ENCODE measurements around the gene RITA1.
A peak's percentile ranks its signal among the peaks of the same experiment; 100 is the strongest.

Gene RITA1

DNA sequence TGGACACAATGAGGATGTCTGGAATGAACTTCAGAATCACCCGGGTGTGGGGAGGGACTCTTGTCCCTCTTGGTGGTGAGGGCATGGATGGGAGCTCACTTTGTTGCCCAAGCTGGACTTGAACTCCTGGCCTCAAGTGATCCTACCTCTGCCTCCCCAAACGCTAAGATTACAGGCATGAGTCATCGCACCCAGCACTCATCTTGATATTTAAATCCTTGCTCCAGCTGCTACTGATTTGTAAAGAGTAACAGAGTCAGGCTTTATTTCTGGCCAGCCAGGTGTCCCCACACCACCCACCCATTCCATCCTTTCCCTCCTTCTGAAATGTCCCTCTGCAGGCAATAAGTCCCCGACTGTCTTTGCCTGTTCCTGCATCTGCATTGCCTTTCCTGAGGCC is 5.2 kb upstream of the RITA1 start:
- no peak for DNase-seq

DNA sequence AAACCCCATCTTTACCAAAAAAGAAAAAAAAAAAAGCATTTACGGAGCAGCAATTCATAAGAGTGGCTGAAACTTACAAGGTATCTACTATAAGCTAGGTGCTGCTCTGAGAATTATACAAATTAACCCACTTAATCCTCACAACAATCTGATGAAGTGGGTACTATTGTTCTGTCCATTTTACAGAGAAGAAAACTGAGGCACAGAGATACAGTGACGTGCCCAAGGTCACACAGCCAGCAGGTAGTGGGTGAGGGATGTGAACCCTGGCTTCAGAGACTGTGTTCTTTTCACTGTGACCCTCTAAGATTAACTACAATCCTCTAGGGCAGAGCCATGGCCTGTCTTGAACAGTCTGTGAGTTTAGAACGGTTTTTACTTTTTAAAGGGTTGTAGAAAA is 3.5 kb upstream of the RITA1 start:
- no peak for DNase-seq

DNA sequence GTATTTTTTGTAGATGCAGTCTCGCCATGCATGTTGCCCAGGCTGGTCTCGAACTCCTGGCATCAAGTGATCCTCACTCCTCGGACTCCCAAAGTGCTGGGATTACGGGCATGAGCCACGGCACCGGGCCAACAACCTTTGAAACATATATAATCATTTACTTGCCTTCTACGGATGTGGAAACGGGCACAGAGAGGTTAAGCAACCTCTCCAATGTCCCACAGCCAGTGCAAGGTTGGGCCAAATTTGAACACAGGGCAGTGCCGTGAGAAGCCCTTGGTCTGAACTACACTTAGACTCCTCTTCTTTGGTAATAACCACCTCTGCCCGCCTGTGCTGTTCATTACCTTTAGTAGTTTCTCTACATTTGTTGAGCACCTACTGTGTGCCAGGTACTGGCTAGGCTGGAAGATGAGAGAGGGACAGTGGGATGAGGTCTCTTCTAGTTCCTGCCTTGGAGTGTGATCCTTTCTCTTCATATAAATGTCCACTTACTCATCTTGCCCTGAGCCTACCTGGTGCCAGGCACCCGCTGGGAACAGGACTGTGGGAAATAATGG is 2.4 kb upstream of the RITA1 start:
- no peak for DNase-seq

DNA sequence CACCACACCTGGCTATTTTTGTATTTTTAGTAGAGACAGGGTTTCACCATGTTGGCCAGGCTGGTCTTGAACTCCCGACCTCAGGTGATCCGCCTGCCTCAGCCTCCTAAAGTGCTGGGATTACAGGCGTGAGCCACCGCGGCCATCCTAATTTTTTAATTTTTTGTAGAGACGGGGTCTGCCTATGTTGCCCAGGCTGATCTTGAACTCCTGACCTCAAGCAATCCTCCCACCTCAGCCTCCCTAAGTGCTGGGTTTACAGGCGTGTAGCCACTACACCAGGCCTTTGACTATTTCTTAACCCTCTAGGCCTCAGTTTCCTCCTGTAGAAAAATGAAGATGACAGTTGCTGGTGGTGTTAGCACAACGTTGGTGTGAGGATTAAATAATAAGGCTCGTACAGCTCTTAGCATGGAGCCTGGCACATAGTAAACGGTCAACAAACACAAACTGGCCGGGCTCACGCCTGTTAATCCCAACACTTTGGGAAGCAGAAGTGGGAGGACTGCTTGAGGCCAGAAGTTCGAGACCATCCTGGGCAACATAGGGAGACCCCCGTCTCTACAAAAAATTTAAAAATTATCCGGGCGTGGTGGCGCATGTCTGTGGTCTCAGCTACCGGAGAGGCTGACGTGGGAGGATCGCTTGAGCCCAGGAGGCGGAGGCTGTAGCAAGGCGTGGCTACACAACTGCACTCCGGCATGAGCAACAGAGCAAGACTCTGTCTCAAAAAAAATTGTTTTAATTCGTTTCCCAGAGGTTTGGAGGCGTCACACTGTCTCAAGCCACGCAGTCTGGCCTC is 1.2 kb upstream of the RITA1 start:
- no peak for DNase-seq

DNA sequence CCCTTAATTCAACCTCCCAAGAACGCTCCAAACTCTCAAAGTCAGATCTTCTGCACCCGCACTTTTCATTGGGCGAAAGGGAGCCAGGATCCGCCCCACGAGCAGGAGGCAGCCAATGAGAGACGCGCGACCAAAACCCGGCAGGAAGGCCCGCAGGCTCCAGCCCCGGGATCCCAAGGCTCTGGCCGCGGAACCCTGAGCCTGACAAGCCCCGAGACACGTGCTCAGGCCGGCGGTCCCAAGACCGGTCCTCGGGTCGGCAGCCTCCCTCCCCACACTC is 681 bp upstream of the RITA1 start:
- DNase-seq: peak; percentile 77

DNA sequence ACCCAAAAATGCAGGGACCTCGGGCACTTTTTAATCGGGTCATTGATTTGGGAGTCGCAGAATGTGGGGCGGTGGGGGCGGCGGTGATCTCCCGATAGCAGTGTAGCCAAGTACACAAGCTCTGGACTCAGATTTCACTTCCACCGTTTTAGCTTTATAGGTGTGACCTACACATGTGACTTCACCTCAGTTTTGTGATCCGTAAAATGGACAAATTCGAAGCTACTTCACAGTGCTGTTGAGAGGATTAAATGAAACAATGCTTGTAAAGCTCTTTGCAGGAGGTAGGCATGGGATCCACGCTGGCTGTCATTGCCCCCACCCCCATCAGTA is 478 bp downstream of the RITA1 start:
- no peak for DNase-seq

DNA sequence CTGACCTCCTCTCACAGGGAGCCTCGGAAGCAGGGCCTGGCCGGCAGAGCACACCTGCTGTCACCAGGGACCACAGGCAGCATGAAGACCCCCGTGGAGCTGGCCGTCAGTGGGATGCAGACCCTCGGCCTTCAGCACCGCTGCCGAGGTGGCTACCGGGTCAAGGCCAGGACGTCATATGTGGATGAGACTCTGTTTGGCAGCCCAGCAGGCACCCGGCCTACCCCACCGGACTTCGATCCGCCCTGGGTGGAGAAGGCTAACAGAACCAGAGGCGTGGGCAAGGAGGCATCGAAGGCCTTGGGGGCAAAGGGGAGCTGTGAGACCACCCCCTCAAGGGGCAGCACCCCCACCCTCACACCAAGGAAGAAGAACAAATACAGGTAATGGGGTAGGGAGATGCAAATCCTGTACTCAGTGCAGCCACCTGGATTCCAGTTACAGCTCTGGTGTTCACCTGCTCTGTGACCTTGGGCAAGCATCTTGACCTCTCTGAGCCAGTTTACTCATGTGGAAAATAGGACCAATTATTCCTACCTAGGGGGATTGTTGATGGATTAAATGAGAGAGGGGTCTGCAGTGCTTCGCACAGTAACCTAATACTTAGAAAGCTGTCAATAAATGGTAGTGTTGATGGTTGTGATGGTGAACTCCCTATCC is 1.3 kb downstream of the RITA1 start:
- DNase-seq: no peak

DNA sequence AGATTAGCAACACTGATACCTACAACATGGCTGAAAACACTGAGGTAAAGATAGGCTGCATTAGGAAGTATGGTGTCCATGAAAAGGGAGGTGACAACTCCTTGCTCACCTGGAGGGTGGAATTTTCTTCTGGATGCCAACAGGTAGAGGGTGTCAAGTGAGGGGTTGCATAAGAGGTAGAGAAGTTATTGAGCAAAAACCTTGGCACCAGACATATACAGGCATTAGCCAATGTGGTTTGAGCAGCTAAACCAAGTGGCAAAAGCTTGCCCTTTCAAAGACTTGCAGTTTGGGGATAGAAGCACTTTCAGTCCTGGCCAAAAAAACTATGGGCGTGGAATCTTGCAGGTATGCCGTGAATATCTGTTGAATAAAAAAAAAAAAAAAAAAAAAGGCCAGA is 3.8 kb downstream of the RITA1 start:
- DNase-seq: no peak

DNA sequence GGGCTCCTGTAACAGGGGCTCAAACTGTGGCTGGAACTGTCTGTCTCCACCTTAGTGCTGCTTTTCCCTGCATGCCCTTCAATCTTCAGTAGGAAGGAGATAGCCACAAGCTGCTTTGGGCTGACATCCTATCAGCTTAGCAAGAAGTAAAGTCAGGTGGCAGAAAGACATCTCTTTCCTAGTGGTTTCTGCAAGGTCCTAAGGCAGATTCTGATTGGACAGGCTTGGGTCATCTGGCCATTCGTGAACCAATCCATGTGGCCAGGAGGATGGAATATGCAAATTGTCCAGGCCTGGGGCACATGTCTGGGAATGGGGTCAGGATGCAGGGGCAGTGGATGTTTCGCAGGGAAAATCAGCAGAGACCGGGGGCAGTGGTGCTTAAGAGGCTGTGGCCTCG is 5.2 kb downstream of the RITA1 start:
- DNase-seq: peak; percentile 31

DNA sequence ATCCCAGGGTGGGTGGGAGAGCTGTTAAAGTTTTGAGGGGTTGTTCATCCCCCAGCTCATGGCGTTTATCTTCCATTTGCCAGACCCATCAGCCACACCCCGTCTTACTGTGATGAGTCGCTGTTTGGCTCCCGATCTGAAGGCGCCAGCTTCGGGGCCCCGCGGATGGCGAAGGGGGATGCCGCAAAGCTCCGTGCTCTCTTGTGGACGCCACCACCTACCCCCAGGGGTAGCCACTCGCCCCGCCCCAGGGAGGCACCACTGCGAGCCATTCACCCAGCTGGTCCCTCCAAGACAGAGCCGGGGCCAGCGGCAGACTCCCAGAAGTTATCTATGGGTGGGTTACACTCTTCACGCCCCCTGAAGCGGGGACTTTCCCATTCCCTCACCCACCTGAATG is 5.7 kb downstream of the RITA1 start:
- DNase-seq: no peak

DNA sequence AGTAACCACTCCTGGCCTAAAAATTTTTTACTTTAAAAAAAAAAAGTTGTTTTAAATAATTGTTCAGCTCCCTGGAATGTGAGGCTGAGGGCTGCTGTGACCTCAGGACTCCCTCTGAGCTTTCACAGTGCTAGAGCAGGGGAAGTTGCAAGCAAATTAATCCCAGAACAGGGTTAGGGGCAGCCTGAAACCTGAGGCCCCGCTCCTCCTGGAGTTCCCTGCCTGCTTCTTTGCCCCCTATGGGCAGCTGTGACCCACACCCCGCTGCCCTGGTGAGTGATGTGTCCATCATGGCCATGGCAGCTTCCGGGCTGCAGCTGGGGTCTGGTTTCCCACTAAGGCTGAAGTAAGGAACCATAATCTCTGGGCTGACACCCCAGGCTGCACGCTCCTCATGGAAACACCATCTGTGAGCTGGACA is 9.5 kb downstream of the RITA1 start:
- no peak for DNase-seq

DNA sequence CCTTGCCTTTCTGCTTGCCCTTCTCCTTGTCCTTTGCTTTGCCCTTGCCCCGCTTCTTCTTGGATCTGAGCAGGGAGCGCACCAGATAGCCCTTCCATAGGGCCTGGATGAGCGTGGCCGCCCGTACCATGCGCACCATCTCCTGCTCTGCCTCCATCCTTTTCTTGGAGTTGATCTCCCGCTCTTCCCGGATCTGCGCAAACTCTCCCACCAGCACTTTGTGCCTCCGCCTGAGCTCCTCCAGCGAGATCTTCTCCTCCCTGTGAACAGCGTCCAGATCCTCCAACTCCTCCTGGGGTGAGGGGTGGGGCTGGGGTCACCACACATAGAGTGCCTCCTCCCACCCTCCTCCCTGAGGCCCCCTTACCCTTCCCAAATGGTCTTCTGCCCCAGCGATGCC is 10.1 kb downstream of the RITA1 start:
- DNase-seq: no peak

DNA sequence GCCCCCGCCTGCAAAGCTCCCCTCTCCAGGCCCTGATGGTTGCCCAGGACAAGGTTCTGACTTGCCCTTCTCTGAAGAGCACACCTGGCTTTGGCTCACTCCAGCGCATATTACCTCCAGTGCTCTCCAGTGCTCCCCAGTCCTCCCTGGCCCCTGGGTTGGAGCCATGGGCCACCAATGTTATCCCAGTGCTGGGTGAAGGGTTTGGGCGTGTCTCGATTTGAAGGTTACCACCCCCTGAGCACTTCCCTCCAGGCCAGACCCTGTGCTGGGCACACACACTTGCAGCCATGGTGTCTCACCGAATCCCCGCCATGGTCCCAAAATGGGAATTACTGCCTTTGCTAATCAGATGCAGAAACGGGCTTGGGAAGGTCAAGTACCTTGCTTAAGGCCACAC is 11.1 kb downstream of the RITA1 start:
- DNase-seq: no peak

DNA sequence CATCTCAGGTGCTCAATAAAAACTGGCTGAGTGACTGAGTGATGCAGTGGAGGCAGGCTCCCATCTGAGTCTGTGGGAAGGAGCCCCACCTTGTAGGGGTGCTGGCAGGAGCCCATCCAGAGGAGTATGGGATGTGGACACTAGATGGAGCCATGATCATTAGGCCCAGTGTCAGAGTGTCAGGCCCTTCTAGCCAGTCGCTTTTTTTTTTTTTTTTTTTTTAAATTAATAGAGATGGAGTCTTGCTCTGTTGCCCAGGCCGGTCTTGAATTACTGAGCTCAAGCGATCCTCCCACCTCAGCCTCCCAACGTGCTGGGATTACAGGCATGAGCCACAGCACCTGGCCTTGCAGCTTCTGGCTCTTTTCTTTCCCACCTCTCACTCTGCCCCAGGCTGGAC is 11.5 kb downstream of the RITA1 start:
- DNase-seq: peak; percentile 67

DNA sequence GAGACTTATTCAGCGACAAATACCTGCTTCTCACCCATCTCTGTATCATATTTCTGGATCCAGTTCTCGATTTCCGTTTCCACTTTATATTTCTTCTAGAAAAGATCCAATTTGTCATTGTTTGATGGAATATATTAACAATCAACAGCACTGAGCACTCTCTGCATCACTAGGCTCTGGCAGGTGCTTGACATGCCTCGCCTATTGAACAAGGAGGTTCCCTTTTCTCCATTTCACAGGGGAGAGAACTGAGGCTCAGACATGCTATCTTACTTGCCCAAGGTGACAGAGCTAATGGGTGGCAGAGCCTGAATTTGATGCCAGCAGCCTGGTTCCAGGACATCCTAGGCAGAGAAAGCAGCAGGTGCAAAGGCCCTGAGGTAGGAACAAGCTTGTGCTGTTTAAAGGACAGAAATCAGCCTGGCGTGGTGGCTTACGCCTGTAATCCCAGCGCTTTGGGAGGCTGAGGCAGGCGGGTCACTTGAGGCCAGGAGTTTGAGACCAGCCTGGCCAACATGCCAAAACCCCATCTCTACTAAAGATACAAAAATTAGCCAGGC is 12.1 kb downstream of the RITA1 start:
- DNase-seq: no peak

DNA sequence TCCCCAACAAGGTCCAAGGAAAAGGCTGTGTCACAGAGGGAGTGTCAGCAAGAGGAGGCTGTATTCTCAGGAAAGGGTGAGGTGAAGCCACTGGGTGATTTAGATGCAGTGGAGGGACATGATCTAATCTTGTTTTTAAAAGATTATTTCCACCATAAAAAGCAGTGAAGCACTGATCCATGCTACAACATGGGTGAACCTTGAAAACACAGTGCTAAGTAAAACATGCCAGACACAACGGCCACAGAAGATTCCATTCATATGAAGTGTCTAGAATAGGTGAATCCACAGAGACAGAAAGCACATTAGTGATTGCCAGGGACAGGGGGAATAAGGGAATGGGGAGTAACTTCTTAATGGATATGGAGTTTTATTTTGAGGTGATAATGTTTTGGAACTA is 12.8 kb downstream of the RITA1 start:
- DNase-seq: no peak

DNA sequence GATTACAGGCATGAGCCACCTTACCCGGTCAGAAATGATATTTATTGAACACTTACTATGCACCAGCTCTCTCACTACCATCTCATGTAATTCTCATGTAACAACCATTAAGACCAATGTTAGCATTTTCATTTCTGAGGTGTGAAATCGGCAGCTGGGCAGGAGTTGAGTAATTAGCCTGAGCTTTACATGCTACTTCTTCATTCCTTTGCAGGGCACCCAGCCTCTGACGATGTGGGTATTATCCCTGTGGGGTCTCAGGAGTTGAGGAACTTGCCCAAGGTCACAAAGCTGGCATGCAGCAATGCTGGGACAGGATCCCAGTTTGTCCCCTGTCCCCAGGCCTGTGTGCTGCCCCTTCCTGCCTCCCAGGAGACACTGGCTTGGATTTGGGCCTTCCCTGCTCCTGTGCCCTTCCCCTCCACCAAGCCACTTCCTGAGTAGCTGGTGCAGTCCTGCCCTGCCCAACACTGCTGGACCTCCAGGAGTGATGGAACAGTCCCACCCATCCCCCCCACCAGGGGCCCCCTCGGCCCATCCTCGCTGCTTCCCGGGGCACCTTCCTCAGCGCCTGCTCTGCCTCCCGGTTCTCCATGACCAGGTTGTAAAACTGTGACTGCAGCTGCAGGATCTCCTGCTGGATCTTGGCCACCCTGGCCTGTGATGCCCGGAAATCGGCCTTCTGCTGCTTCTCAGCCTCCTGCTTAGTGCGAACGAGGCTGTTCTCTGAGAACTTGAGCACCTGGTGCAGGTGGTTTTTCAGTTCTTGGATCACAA is 14.7 kb downstream of the RITA1 start:
- no peak for DNase-seq

DNA sequence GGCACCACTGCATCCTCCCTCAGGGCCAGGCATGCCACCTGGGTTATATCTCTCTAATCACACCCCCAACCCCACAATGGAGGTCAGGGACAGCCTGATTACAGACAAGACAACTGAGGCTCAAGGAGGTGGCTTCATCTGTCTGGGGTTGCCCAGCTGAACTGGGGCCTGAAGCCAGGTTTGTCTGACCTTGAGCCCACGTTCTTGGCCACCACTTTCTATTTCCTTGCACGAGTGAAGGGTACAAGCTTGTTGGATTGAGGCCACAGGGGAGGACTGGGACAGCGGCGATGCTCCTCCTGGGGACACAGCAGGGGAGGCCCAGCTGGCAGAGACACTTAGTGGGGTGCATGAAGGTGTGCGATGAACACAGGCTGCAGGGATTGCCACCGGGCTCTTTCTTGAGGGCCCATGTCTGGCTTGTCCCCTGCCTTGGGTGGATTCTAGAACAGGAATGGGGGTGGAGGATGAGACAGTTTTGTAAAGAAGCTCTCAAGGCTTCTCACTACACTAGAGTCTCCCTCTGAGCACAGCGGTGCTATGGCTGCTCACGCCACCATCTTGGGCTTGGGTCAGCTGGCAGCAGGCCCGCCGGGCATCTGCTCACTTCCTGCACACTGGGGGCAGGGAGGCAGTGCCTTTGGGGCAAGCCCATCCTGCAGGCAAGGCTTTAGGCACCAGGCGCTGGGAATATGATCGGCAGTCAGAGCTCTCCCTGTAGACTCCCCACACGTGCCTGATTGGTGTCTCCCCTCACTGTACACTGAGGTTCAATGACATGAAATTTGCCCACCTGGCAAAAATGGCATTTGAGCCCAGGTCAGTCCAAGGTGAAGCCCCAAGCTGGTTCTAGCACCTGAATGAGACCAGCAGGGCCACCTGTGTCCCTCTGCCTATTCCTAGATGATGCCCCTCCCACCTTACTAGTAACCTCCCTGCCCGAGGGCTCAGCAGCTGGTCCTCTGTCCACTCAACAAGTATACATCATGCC is 16.0 kb downstream of the RITA1 start:
- DNase-seq: no peak

DNA sequence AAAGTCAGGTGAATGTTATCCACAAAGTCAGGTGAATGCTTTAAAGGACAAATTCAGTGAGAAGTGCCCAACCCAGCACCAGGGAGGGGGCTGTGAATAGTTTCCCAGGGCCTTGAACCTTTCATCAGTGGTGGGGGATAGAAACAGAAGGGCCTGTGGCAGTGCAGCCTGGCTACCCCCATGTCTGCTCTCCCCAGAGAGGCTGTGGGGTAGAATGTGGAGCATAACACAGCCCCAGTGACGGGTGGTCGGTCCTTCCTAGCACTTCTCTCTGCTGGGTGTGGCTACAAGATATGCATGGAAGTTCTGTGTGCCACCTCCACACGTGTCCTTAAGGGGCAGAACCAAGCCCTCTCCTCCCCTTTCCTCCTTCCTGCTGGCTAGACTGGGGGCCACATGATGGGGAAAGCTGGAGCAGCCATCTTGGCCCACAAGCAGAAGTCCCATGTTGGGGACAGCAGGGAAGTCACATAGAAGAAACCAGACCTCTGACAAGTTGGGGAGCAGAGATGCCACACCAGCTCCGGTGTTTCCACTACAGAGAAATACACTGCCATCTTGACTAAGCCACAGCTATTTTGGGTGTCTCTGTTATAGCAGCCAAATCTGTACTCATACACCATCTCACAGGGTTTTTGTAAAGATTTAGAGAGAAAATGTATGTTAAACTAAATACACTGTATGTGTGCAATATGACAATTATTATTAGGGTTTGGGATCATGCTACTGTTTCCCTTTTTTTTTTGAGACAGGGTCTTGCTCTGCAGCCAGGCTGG is 17.0 kb downstream of the RITA1 start:
- no peak for DNase-seq

DNA sequence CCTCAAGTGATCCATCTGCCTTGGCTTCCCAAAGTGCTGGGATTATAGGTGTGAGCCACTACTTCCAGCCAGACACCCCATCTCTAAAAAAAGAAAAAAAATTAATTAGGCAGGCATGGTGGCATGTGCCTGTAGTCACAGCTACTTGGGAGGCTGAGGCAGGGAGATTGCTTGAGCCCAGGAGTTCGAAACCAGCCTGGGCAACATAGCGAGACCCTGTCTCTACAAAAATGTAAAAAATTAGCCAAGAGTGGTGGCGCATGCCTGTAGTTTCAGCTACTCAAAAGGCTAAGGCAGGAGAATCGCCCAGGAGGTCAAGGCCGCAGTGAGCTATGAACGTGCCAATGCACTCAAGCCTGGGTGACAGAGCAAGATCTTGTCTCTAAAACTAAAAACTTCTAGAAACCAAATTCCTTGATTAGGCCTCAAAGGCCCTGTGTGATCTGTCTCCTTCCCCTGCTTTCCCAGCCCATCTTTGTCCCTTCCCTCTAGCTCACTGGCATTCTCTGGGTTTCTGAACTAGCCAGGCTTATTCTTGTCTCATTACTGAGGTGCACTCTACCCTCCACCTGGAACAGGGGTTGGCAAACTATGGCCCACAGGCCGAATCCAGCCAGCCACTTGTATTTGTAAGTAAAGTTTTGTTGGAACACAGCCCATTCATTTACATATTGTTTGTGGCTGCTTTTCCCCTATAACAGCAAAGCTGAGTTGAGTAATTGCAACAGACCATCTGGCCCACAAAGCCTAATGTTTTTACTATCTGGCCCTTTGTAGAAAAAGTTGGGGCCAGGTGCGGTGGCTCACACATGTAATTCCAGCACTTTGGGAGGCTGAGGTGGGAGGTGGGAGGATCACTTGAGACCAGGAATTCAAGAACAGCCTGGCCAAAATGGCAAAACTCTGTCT is 18.6 kb downstream of the RITA1 start:
- no peak for DNase-seq

DNA sequence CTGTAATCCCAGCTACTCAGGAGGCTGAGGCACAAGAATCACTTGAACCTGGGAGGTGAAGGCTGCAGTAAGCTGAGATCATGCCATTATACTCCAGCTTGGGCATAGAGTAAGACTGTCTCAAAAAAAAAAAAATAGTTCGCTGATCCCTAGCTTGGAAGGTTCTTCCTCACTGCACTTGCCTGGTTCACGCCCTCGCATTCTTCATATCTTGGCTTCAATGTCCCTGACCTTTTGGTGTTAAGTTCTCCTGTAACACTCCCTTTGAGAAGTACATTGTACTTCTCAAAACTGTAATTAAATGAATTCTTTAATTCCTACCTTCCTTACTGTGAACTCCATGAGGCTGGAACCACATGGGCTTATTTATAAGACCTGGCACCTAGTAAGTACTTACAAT is 19.3 kb downstream of the RITA1 start:
- no peak for DNase-seq
